ENCODE results near the gene TEPSIN.

The TEPSIN gene

DNA sequence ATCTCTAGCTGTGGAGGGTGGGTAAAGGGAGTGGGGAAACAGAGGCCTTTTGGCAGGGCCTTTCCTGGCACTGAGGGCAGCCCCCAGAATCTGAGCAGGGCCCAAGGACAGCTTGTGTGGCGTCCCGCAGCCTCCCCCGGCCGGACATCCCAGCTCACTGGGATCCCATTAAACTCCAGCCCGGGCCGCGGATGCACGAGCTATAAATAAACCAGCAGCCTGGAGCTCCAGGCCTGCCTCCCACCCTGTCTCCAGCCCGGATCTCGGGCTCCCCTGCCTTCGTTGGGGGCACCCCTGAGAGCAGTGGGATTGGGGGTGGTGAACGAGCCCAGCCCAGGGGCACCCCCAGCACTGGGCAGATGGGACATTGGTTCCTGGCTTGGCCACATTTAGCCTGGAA is 59.0 kb downstream of the TEPSIN start:
- no peak for DNase-seq

DNA sequence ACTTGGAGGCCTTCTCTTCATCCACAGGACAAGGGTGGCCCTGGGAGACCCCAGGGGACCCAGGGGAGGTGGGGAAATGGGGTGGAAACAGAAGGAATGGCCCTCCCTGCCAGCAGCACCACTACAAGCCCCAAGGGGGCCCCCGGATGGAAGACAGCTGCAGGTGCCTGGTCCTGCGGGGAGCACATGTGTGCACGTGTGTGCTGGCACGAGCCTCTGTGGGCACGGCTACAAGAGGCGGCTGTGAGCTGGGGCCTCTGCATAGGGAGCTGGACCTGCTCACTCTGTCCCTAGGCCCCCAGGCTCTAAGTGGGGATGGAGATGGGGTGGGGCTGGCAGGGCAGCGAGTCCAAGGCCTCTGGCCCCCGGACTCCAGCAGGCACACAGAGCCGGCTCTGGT is 59.6 kb downstream of the TEPSIN start:
- DNase-seq: no peak
